ENCODE results near the gene C21orf58.
A peak's percentile ranks its signal among the peaks of the same experiment; 100 is the strongest.
"Not testable (repeated sequence)": the region's sequence is repeated elsewhere in the genome, so short reads cannot be mapped to it uniquely, and the experiment has no call there.

C21orf58 gene

GRCh38 chr21:46323710-46324389, at the start of gene C21orf58, which contains the start of gene PCNT:
TSS of gene C21orf58 (minus strand) at chr21:46323870. CDS start at chr21:46322738, 1,132 bp downstream.
TSS of gene PCNT (plus strand) at chr21:46324156. CDS start at chr21:46324229, 73 bp downstream.
- peak within 1 kb of the TSS; percentile 92 for H3K4me3 ChIP-seq (ENCODE audit: low read depth, low read length)
- peak; percentile 88 for DNase-seq (ENCODE audit: low read depth)
- no peak for TF ChIP-seq CTCF (IDR thresholded peaks at IDR 0.05; ENCODE audit: control insufficient read depth, extremely low read depth, insufficient read depth)

GRCh38 chr21:46372947-46373346, 49.3 kb upstream of the C21orf58 start:
- not testable (repeated sequence) for H3K4me3 ChIP-seq (ENCODE audit: low read depth, low read length); DNase-seq (ENCODE audit: low read depth)

GRCh38 chr21:46372014-46372485, 48.4 kb upstream of the C21orf58 start:
- no peak for DNase-seq (ENCODE audit: low read depth)
- no peak overlapping the region for H3K4me3 ChIP-seq (ENCODE audit: low read depth, low read length)
- no peak for TF ChIP-seq CTCF (IDR thresholded peaks at IDR 0.05; ENCODE audit: control insufficient read depth, extremely low read depth, insufficient read depth)

- no peak for DNase-seq (ENCODE audit: low read depth)
- H3K4me3 ChIP-seq (ENCODE audit: low read depth, low read length): no peak overlapping the region
- TF ChIP-seq CTCF (IDR thresholded peaks at IDR 0.05; ENCODE audit: control insufficient read depth, extremely low read depth, insufficient read depth): no peak
These were observed 47.7 kb upstream of the C21orf58 start for GRCh38 chr21:46371204-46372013.

- no peak for TF ChIP-seq CTCF (IDR thresholded peaks at IDR 0.05; ENCODE audit: control insufficient read depth, extremely low read depth, insufficient read depth)
- H3K4me3 ChIP-seq (ENCODE audit: low read depth, low read length): no peak overlapping the region
- no peak for DNase-seq (ENCODE audit: low read depth)
These were observed 46.0 kb upstream of the C21orf58 start for GRCh38 chr21:46369520-46370235.

- no peak for TF ChIP-seq CTCF (IDR thresholded peaks at IDR 0.05; ENCODE audit: control insufficient read depth, extremely low read depth, insufficient read depth)
- DNase-seq (ENCODE audit: low read depth): no peak
- no peak overlapping the region for H3K4me3 ChIP-seq (ENCODE audit: low read depth, low read length)
These were observed 45.0 kb upstream of the C21orf58 start for GRCh38 chr21:46368533-46369285.

All from LNCaP clone FGC (cell line).